Chondrocyte (in vitro differentiated cells): Measurements from ENCODE around the gene USP10. TPM values are rescaled to one million over a fixed set of nuclear protein-coding genes. Genes with fewer than 3 reads are reported as not detected.

Experiments
- DNase-seq: peaks from one replicate; pipeline ENCODE4 v3.0.0; 2021; ENCODE audit warnings: mixed read lengths, low spot score
- H3K27ac Mint-ChIP-seq: one replicate; pipeline ENCODE4 v1.8.0; 2021; ENCODE audit warnings: mild to moderate bottlenecking, moderate library complexity, mixed read lengths; ENCODE audit not compliant: unreplicated experiment
- H3K27me3 Mint-ChIP-seq: 2 replicates; pipeline ENCODE4 v1.8.0; 2021; ENCODE audit warnings: low read depth, mixed read lengths
- H3K36me3 Mint-ChIP-seq: 2 replicates; pipeline ENCODE4 v1.8.0; 2021; ENCODE audit warnings: low read depth, mixed read lengths
- H3K4me1 Mint-ChIP-seq: 2 replicates; pipeline ENCODE4 v1.8.0; 2021; ENCODE audit warnings: low read depth, mild to moderate bottlenecking, mixed read lengths
- H3K4me3 Mint-ChIP-seq: one replicate; pipeline ENCODE4 v1.8.0; 2021; ENCODE audit warnings: mild to moderate bottlenecking, moderate library complexity, mixed read lengths; ENCODE audit not compliant: unreplicated experiment
- H3K9me3 Mint-ChIP-seq: 2 replicates; pipeline ENCODE4 v1.8.0; 2021; ENCODE audit warnings: low read depth, mixed read lengths
- CTCF ChIP-seq: fragments of 200-600 bp; sonication (generic); IDR thresholded peaks from 2 replicates; pipeline ENCODE4 v1.5.0; 2021; ENCODE audit warnings: antibody characterized with exemption, mild to moderate bottlenecking, moderate library complexity
- total RNA-seq: library from RNA; stranded (reverse); gene quantifications from 3 replicates; pipeline ENCODE4 v1.2.1, GENCODE V29; 2021

USP10 gene
- total RNA-seq, 1 donor from 2014 or later = 43.0 TPM

- DNase-seq = no peak
- Mint-ChIP-seq H3K36me3 (no peaks in the 10 kb centered on the region), H3K9me3 (no peaks in the 10 kb centered on the region), H3K27ac (no peak overlapping the region), H3K4me3 (no peak overlapping the region), H3K4me1 (peaks cover 34% of the 10 kb centered on the region), H3K27me3 (peaks cover 4% of the 10 kb centered on the region)
- no peak for TF ChIP-seq CTCF
Measured at GRCh38 chr16:84823484-84823883, 123.7 kb downstream of the USP10 start.

GRCh38 chr16:84823926-84824325 lies 124.1 kb downstream of the USP10 start:
- no peaks in the 10 kb centered on the region for H3K9me3 Mint-ChIP-seq
- no peaks in the 10 kb centered on the region for H3K36me3 Mint-ChIP-seq
- no peak for TF ChIP-seq CTCF
- H3K4me1 Mint-ChIP-seq = peaks cover 39% of the 10 kb centered on the region
- H3K27me3 Mint-ChIP-seq = peaks cover 4% of the 10 kb centered on the region
- no peak overlapping the region for H3K4me3 Mint-ChIP-seq
- DNase-seq = no peak
- H3K27ac Mint-ChIP-seq = no peak overlapping the region

GRCh38 chr16:84825896-84826557 lies 126.2 kb downstream of the USP10 start:
- H3K36me3 Mint-ChIP-seq = no peaks in the 10 kb centered on the region
- no peak for TF ChIP-seq CTCF
- no peak overlapping the region for H3K27ac Mint-ChIP-seq
- H3K4me1 Mint-ChIP-seq = peaks cover 37% of the 10 kb centered on the region
- H3K9me3 Mint-ChIP-seq = no peaks in the 10 kb centered on the region
- H3K27me3 Mint-ChIP-seq = no peaks in the 10 kb centered on the region
- H3K4me3 Mint-ChIP-seq = no peak overlapping the region
- DNase-seq = no peak

GRCh38 chr16:84826558-84826941 lies 126.8 kb downstream of the USP10 start:
- Mint-ChIP-seq H3K4me1 (peaks cover 35% of the 10 kb centered on the region), H3K9me3 (no peaks in the 10 kb centered on the region), H3K4me3 (no peak overlapping the region), H3K27ac (no peak overlapping the region), H3K36me3 (no peaks in the 10 kb centered on the region), H3K27me3 (no peaks in the 10 kb centered on the region)
- TF ChIP-seq CTCF = no peak
- DNase-seq = no peak

DNA sequence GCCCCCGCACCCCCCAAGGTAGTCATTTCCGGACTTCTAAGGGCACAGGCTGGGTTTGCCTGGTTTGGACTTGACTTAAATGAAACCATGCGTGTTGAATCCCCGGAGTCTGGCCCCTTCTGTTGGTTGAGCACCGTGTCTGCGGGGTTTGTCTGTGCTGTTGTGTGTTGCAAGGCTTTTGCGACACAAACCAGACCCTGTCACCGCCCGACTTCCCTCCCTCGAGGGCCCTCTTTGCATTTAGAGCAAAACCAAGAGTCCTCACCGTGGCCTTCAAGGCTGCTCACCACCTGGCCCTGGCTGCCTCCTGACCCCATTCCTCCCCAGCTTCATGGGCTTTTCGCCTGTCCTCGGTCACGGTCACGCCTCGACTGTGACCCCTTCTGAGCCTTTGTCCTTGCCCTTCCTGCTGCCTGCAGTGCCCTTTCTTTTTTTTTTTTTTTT lies 127.4 kb downstream of the USP10 start:
- no peak for TF ChIP-seq CTCF
- H3K27me3 Mint-ChIP-seq = no peaks in the 10 kb centered on the region
- no peaks in the 10 kb centered on the region for H3K9me3 Mint-ChIP-seq
- H3K4me3 Mint-ChIP-seq = no peak overlapping the region
- peaks cover 33% of the 10 kb centered on the region for H3K4me1 Mint-ChIP-seq
- H3K27ac Mint-ChIP-seq = peak overlapping the region; percentile 49
- no peak for DNase-seq
- H3K36me3 Mint-ChIP-seq = no peaks in the 10 kb centered on the region
